Loucy (cell line): ENCODE measurements around the gene LRRC43.

ENCODE experiments used
- EZH2phosphoT487 ChIP-seq: fragments of 200-600 bp; IDR thresholded peaks from 2 replicates; pipeline ENCODE4 v1.6.1; 2018; ENCODE audit warnings: antibody characterized with exemption, mild to moderate bottlenecking, moderate library complexity, borderline replicate concordance
- TF ChIP-seq, protein P1 (sequence below): fragments of 200-600 bp; sonication (generic); conservative IDR thresholded peaks from 2 replicates; pipeline ENCODE4 v1.5.1; 2014; ENCODE audit warnings: mild to moderate bottlenecking, antibody characterized with exemption, low read length

DNA sequence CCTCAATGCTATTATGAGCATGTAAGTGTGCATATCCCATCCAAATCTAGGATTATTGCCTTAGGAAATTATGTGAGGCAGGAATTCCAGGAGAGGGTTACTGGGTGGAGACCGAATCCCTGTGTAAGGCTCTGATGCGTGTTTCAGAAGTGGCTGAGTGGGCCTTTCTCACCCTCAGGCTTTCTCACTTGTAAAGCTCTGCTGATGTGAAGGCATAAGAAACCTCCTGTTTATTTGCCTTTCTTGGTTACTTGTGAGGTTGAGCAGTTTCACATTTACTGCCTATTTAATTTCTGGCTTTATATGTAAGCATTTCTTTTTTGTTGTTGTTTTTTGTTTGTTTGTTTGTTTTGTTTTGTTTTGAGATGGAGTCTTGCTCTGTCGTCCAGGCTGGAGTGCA, 19.9 kb upstream of the LRRC43 start:
- TF ChIP-seq, protein P1, sequence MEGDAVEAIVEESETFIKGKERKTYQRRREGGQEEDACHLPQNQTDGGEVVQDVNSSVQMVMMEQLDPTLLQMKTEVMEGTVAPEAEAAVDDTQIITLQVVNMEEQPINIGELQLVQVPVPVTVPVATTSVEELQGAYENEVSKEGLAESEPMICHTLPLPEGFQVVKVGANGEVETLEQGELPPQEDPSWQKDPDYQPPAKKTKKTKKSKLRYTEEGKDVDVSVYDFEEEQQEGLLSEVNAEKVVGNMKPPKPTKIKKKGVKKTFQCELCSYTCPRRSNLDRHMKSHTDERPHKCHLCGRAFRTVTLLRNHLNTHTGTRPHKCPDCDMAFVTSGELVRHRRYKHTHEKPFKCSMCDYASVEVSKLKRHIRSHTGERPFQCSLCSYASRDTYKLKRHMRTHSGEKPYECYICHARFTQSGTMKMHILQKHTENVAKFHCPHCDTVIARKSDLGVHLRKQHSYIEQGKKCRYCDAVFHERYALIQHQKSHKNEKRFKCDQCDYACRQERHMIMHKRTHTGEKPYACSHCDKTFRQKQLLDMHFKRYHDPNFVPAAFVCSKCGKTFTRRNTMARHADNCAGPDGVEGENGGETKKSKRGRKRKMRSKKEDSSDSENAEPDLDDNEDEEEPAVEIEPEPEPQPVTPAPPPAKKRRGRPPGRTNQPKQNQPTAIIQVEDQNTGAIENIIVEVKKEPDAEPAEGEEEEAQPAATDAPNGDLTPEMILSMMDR: no peak
- TF ChIP-seq EZH2phosphoT487: no peak
